GM12875 (cell line): Measurements from ENCODE around the gene LGALS13.

ENCODE experiments used
- H3K4me3 ChIP-seq: one replicate; pipeline ENCODE4 v1.5.1; 2011; ENCODE audit warnings: low read depth, low read length, control low read depth
- CTCF ChIP-seq: IDR thresholded peaks from 2 replicates; pipeline ENCODE4 v1.5.1; 2011; ENCODE audit warnings: low read depth, mild to moderate bottlenecking, control low read depth, inconsistent platforms, low read length, moderate library complexity, borderline replicate concordance; ENCODE audit not compliant: insufficient read depth

Gene LGALS13

GRCh38 chr19:39590265-39590664, 12.1 kb upstream of the LGALS13 start:
- no peak for TF ChIP-seq CTCF
- no peak overlapping the region for H3K4me3 ChIP-seq

GRCh38 chr19:39592381-39592780, 9.9 kb upstream of the LGALS13 start:
- no peak overlapping the region for H3K4me3 ChIP-seq
- TF ChIP-seq CTCF: no peak

- TF ChIP-seq CTCF: no peak
- no peak overlapping the region for H3K4me3 ChIP-seq
Observed at GRCh38 chr19:39595950-39596349, 6.4 kb upstream of the LGALS13 start.

- no peak for TF ChIP-seq CTCF
- no peak overlapping the region for H3K4me3 ChIP-seq
Observed at GRCh38 chr19:39596911-39597310, 5.4 kb upstream of the LGALS13 start.

- no peak for TF ChIP-seq CTCF
- no peak overlapping the region for H3K4me3 ChIP-seq
Observed at GRCh38 chr19:39599116-39599515, 3.2 kb upstream of the LGALS13 start.

GRCh38 chr19:39603825-39604224, 1.5 kb downstream of the LGALS13 start:
- TF ChIP-seq CTCF: no peak
- no peak overlapping the region for H3K4me3 ChIP-seq

GRCh38 chr19:39607021-39607420, 4.7 kb downstream of the LGALS13 start:
- no peak for TF ChIP-seq CTCF
- H3K4me3 ChIP-seq: no peak overlapping the region
